Neural cell (in vitro differentiated cells): Measurements from ENCODE around the gene WNT6. TPM values are rescaled to one million over a fixed set of nuclear protein-coding genes. Genes with fewer than 3 reads are reported as not detected.

Source experiments
- H2AFZ ChIP-seq: fragments of 200-600, 300-800 bp; sonication (generic), shearing (Covaris generic); 2 replicates; pipeline ENCODE4 v1.6.0; 2014; ENCODE audit warnings: low read depth, mild to moderate bottlenecking, antibody characterized with exemption, low read length, moderate library complexity
- H3F3A ChIP-seq: fragments of 200-600 bp; shearing (Covaris generic); 2 replicates; pipeline ENCODE4 v1.6.1; 2016; ENCODE audit warnings: mild to moderate bottlenecking, moderate library complexity, mixed read lengths, antibody characterized with exemption, low read length; ENCODE audit not compliant: insufficient read depth, poor library complexity, severe bottlenecking
- H3K27ac ChIP-seq: fragments of 200-600, 300-800 bp; sonication (generic), shearing (Covaris generic); 2 replicates; pipeline ENCODE4 v1.5.1; 2014; ENCODE audit warnings: mild to moderate bottlenecking, low read length, moderate library complexity
- H3K27me3 ChIP-seq: fragments of 300-800, 200-600 bp; sonication (generic), shearing (Covaris generic); 2 replicates; pipeline ENCODE4 v1.6.0; 2014; ENCODE audit warnings: mild to moderate bottlenecking, low read depth, low read length, moderate library complexity; ENCODE audit not compliant: insufficient read depth
- H3K36me3 ChIP-seq: fragments of 300-800, 200-600 bp; sonication (generic), shearing (Covaris generic); 2 replicates; pipeline ENCODE4 v1.5.1; 2014; ENCODE audit warnings: mild to moderate bottlenecking, antibody characterized with exemption, low read length, moderate library complexity; ENCODE audit not compliant: insufficient read depth
- H3K4me2 ChIP-seq: fragments of 300-800, 200-600 bp; sonication (generic), shearing (Covaris generic); 2 replicates; pipeline ENCODE4 v1.6.0; 2014; ENCODE audit warnings: mild to moderate bottlenecking, low read length
- H3K4me3 ChIP-seq: fragments of 300-800, 200-600 bp; sonication (generic), shearing (Covaris generic); 2 replicates; pipeline ENCODE4 v1.5.1; 2014; ENCODE audit warnings: mild to moderate bottlenecking, low read length, moderate library complexity
- H3K79me2 ChIP-seq: fragments of 200-600 bp; shearing (Covaris generic); replicated peaks from 2 replicates; pipeline ENCODE4 v1.6.0; 2014; ENCODE audit warnings: mild to moderate bottlenecking, low read length, moderate library complexity; ENCODE audit not compliant: insufficient read depth
- H3K9ac ChIP-seq: fragments of 300-800, 200-600 bp; sonication (generic), shearing (Covaris generic); 2 replicates; pipeline ENCODE4 v1.6.1; 2016; ENCODE audit warnings: mild to moderate bottlenecking, low read length, mixed read lengths
- H3K9me2 ChIP-seq: fragments of 200-600 bp; shearing (Covaris generic); 2 replicates; pipeline ENCODE4 v1.6.1; 2016; ENCODE audit warnings: mild to moderate bottlenecking, low read length, mixed read lengths; ENCODE audit not compliant: insufficient read depth
- H3K9me3 ChIP-seq: fragments of 200-600, 300-800 bp; sonication (generic), shearing (Covaris generic); 2 replicates; pipeline ENCODE4 v1.6.1; 2016; ENCODE audit warnings: mild to moderate bottlenecking, mixed run types, low read length, moderate library complexity, mixed read lengths
- H4K20me1 ChIP-seq: fragments of 200-600 bp; shearing (Covaris generic); 2 replicates; pipeline ENCODE4 v1.6.1; 2016; ENCODE audit warnings: mild to moderate bottlenecking, mixed run types; ENCODE audit not compliant: insufficient read depth
- CTCF ChIP-seq: fragments of 450-650 bp; IDR thresholded peaks from 2 replicates; pipeline ENCODE4 v1.5.1; 2014; ENCODE audit warnings: antibody characterized with exemption, mild to moderate bottlenecking, moderate library complexity; ENCODE audit not compliant: poor library complexity, severe bottlenecking
- EP300 ChIP-seq: fragments of 450-650 bp; conservative IDR thresholded peaks from 2 replicates; pipeline ENCODE4 v1.6.1; 2014; ENCODE audit warnings: antibody characterized with exemption, mild to moderate bottlenecking, moderate library complexity; ENCODE audit not compliant: poor library complexity, severe bottlenecking
- EZH2 ChIP-seq: fragments of 200-600, 300-800 bp; shearing (Covaris generic), sonication (generic); IDR thresholded peaks from 2 replicates; pipeline ENCODE4 v1.6.1; 2014; ENCODE audit warnings: antibody characterized with exemption, low read length, borderline replicate concordance, mild to moderate bottlenecking; ENCODE audit not compliant: insufficient read depth, poor library complexity, severe bottlenecking
- MXI1 ChIP-seq: fragments of 450-650 bp; conservative IDR thresholded peaks from 2 replicates; pipeline ENCODE4 v1.6.1; 2014; ENCODE audit warnings: antibody characterized with exemption, mild to moderate bottlenecking; ENCODE audit not compliant: poor library complexity, severe bottlenecking
- POLR2AphosphoS5 ChIP-seq: IDR thresholded peaks from 2 replicates; pipeline ENCODE4 v1.6.1; 2012
- RAD21 ChIP-seq: fragments of 450-650 bp; conservative IDR thresholded peaks from 2 replicates; pipeline ENCODE4 v1.6.1; 2014; ENCODE audit warnings: antibody characterized with exemption, mild to moderate bottlenecking, moderate library complexity
- SMC3 ChIP-seq: fragments of 450-650 bp; conservative IDR thresholded peaks from 2 replicates; pipeline ENCODE4 v1.6.1; 2014; ENCODE audit warnings: antibody characterized with exemption, mild to moderate bottlenecking, moderate library complexity; ENCODE audit not compliant: poor library complexity
- TAF1 ChIP-seq: IDR thresholded peaks from 2 replicates; pipeline ENCODE4 v1.6.1; 2012; ENCODE audit warnings: low read depth
- polyA plus RNA-seq: library from polyadenylated mRNA; depleted of rRNA; stranded (reverse); fragments of >200 nt; gene quantifications from 2 replicates; pipeline ENCODE4 v1.2.3, GENCODE V29; 2014
- TF ChIP-seq, protein P1 (sequence below): IDR thresholded peaks from 2 replicates; pipeline ENCODE4 v1.6.1; 2012; ENCODE audit warnings: borderline replicate concordance

Gene WNT6
- polyA plus RNA-seq, 1 donor from 2014 or later = not detected

DNA sequence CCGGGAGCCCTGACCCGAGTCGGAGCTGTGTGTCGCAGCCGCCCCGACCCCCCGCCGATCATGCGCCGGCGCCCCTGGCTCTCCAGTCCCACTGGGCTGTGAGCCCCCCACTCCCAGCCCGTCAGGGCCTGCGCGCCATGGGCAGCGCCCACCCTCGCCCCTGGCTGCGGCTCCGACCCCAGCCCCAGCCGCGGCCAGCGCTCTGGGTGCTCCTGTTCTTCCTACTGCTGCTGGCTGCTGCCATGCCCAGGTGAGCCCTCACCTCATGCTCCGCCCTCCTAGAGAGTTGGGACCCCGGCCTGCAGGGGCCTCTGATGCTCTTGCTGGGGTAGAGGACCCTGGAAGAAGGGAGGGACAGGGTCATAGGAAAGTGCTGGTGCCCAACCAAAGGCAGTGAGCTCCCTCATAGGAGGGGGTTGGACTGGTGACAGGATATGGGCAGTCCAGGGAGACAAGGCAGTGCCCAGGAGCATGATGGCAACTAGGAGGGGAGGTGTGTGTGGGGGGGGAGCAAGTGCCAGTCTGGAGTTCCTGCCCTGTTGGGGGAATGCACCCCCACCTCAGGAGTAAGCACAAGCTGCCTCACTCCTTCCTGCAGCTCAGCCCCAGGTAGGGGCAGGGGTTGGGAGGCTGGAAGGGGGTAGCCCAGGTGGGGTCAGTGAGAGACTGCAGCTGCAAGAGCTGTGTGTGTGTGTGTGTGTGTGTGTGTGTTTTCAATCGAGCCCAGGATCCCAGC is 21.4 kb downstream of the WNT6 start:
- Histone ChIP-seq H3K27me3 (peaks cover 96% of the 10 kb centered on the region), H3K36me3 (no peaks in the 10 kb centered on the region), H3K9ac (no peak overlapping the region), H3K9me2 (no peaks in the 10 kb centered on the region), H3K27ac (no peak overlapping the region), H3K9me3 (no peaks in the 10 kb centered on the region), H3K79me2 (no peaks in the 10 kb centered on the region), H4K20me1 (no peaks in the 10 kb centered on the region), H3K4me3 (peak overlapping the region; percentile 65), H3F3A (no peaks in the 10 kb centered on the region), H2AFZ (no peak overlapping the region), H3K4me2 (no peak overlapping the region)
- no peak for TF ChIP-seq POLR2AphosphoS5
- TF ChIP-seq MXI1 = no peak
- TF ChIP-seq RAD21 = no peak
- no peak for TF ChIP-seq SMC3
- TF ChIP-seq CTCF = no peak
- no peak for TF ChIP-seq TAF1
- TF ChIP-seq EP300 = no peak
- TF ChIP-seq, protein P1, sequence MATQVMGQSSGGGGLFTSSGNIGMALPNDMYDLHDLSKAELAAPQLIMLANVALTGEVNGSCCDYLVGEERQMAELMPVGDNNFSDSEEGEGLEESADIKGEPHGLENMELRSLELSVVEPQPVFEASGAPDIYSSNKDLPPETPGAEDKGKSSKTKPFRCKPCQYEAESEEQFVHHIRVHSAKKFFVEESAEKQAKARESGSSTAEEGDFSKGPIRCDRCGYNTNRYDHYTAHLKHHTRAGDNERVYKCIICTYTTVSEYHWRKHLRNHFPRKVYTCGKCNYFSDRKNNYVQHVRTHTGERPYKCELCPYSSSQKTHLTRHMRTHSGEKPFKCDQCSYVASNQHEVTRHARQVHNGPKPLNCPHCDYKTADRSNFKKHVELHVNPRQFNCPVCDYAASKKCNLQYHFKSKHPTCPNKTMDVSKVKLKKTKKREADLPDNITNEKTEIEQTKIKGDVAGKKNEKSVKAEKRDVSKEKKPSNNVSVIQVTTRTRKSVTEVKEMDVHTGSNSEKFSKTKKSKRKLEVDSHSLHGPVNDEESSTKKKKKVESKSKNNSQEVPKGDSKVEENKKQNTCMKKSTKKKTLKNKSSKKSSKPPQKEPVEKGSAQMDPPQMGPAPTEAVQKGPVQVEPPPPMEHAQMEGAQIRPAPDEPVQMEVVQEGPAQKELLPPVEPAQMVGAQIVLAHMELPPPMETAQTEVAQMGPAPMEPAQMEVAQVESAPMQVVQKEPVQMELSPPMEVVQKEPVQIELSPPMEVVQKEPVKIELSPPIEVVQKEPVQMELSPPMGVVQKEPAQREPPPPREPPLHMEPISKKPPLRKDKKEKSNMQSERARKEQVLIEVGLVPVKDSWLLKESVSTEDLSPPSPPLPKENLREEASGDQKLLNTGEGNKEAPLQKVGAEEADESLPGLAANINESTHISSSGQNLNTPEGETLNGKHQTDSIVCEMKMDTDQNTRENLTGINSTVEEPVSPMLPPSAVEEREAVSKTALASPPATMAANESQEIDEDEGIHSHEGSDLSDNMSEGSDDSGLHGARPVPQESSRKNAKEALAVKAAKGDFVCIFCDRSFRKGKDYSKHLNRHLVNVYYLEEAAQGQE = no peak
- TF ChIP-seq EZH2 = no peak

DNA sequence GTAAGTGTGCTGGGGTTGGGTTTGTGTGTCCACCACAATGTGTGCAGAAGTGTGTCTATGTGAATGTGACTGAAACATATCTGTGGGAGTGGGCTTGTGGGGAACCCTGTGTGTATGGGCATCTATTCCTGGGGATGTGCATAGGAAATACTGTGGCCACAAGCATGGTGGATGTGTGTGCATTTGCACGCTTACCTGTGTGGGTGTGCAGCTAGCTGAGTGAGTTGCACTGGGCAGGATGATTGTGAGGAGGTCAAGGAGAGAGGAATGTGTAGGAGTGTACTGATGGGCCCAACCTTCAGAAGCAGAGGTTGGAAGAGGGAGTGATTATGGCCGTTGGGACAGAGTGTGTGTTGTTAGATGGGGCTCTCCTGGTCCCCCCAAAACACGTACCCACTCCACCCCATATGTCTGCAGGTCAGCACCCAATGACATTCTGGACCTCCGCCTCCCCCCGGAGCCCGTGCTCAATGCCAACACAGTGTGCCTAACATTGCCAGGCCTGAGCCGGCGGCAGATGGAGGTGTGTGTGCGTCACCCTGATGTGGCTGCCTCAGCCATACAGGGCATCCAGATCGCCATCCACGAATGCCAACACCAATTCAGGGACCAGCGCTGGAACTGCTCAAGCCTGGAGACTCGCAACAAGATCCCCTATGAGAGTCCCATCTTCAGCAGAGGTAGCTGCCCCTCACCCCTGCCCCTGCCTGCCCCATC is 22.3 kb downstream of the WNT6 start:
- TF ChIP-seq CTCF (no peak), EZH2 (no peak), RAD21 (no peak), MXI1 (no peak), EP300 (no peak), SMC3 (no peak), TAF1 (no peak), POLR2AphosphoS5 (no peak)
- TF ChIP-seq, protein P1 = no peak
- no peaks in the 10 kb centered on the region for H3F3A ChIP-seq
- no peak overlapping the region for H3K9ac ChIP-seq
- H2AFZ ChIP-seq = no peak overlapping the region
- H3K27me3 ChIP-seq = peaks cover 92% of the 10 kb centered on the region
- H3K27ac ChIP-seq = no peak overlapping the region
- H3K79me2 ChIP-seq = no peaks in the 10 kb centered on the region
- no peaks in the 10 kb centered on the region for H3K36me3 ChIP-seq
- H3K4me2 ChIP-seq = no peak overlapping the region
- no peaks in the 10 kb centered on the region for H3K9me3 ChIP-seq
- H3K9me2 ChIP-seq = no peaks in the 10 kb centered on the region
- no peak overlapping the region for H3K4me3 ChIP-seq
- H4K20me1 ChIP-seq = no peaks in the 10 kb centered on the region
